DOHH2 (cell line): ENCODE results near the gene CDKN1B.

Experiments
- CTCF ChIP-seq: fragments of 200-600 bp; sonication (generic); IDR thresholded peaks from one replicate; pipeline ENCODE4 v1.5.1; 2014; ENCODE audit warnings: antibody characterized with exemption, mild to moderate bottlenecking, low read depth, low read length; ENCODE audit not compliant: poor library complexity, severe bottlenecking
- EZH2phosphoT487 ChIP-seq: fragments of 200-600 bp; sonication (generic); IDR thresholded peaks from 2 replicates; pipeline ENCODE4 v1.6.1; 2017; ENCODE audit warnings: borderline replicate concordance, mild to moderate bottlenecking, antibody characterized with exemption, low read length, moderate library complexity, mixed read lengths

GRCh38 chr12:12721176-12721751 is 4.1 kb downstream of the CDKN1B start:
- TF ChIP-seq CTCF: no peak
- TF ChIP-seq EZH2phosphoT487: no peak
